Measurements from ENCODE around the gene LANCL1.
"Not testable (repeated sequence)": the region's sequence is repeated elsewhere in the genome, so short reads cannot be mapped to it uniquely, and the experiment has no call there.

The LANCL1 gene

DNA sequence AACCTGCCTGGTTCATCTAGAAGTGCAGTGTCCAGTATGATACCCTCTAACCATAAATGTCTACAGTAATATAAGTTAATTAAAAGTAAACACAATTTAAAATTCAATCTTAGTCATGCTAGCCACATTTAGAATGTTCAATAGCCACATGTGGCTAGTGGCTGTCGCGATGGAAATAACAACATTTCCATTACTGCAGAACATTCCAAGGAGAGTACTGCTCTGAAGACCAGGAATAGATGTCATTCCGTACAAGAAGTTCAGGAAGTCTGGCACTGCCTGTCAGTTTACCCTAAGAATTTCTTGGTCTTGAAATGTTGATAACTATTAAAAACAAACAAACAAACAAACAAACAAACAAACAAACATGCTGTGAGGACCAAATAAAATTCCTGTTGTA, 17.2 kb downstream of the LANCL1 start:
- no peak for DNase-seq (ENCODE audit: low read depth, low spot score)

DNA sequence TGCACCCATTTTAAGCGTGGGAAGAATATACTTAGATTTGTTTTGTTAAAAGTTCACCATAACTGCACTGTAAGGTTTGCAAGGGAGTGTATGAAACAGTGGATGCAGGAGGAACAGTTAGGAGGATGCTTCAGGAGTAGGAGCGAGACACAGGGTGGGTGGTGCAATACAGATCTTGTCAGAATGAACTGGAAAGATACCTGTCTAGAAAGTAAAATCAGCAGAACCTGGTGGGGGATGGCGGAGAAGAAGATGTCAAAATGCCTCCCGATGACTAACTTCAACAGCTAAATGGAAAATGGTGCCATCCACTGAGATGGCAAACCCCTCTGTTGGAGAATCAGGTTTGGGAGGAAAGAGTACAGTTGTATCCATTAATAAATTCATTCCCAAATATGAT, 18.2 kb downstream of the LANCL1 start:
- no peak for DNase-seq (ENCODE audit: low read depth, low spot score)

DNA sequence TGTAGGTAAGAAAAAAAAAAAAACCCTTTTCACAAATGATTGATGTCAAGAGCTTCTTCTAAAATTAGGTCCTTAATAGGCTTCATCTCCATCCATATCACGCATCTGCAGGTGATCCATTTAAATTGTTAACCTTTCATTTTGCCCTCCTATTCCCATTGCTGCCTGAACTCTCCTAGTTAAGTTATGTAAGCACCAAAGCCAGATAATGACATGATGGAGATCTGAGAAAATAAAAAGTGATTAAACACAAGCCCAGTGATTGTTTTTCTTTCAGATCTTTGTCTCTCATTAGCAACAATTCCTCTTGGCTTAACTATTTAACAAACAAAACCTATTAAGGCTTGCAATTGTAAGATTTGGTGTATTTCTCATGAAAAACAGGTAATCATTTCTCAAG, 20.0 kb downstream of the LANCL1 start:
- no peak for DNase-seq (ENCODE audit: low read depth, low spot score)

DNA sequence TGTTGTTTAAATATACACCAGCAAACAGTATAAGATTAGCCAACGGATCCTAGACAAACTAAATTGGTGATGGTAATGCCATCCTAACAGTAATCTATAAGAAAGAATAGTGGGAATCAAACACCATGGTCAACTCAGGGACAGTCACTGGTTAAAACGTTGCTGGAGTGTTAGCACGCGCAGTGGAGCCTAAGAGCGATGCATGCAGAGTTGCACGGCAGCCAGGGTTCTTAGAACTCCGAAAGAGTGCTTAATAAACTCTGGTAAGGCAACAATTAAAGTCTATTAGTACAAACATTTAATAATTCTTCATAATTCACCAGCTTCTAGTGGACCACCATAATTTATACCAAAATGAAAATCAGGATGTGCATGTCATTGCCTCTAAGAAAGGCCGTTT, 22.2 kb downstream of the LANCL1 start:
- DNase-seq (ENCODE audit: low read depth, low spot score): no peak

DNA sequence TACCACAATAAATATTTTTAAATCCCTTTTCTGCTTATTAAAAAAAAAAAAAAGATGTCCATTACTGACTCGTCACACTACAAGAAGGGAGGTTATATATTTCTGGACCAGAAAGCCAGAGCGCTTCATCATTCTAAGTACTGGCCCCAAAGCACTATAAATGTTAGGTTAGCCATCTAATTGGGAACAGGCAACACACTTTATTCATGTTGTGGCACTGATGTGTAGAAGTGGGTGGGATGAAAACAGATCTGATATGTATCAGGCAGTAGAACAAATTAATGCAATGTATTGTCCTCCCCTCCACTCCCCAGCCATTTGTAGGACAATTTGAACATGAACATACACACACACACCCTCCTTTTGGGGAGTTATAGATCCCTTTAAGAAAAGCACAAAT, 24.4 kb downstream of the LANCL1 start:
- no peak for DNase-seq (ENCODE audit: low read depth, low spot score)

DNA sequence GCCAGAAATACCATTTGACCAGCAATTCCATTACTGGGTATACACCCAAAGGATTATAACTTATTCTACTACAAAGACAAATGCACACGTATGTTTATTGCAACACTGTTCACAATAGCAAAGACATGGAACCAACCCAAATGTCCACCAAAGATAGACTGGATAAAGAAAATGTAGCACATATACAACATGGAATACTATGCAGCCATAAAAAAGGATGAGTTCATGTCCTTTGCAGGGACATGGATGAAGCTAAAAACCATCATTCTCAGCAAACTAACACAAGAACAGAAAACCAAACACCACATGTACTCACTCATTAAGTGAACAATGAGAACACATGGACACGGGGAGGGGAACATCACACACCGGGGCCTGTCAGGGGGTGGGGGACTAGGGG, 25.6 kb downstream of the LANCL1 start:
- not testable (repeated sequence) for DNase-seq (ENCODE audit: low read depth, low spot score)

DNA sequence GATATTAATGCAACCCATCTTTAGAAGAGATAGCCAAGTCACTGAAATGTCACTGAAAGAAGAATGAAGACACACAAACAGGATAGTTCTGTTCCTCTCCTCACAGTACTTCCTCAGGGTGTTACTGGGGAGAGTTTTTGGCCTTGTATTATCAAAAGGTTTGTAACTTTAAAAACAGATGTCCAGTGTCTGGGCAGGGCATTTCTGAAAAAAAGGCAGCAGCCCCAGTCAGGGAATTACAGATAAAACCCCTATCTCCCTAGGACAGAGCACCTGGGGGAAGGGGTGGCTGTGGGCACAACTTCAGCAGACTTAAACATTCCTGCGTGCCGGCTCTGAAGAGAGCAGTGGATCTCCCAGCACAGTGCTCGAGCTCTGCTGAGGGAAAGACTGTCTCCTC, 30.8 kb downstream of the LANCL1 start:
- DNase-seq (ENCODE audit: low read depth, low spot score): no peak

DNA sequence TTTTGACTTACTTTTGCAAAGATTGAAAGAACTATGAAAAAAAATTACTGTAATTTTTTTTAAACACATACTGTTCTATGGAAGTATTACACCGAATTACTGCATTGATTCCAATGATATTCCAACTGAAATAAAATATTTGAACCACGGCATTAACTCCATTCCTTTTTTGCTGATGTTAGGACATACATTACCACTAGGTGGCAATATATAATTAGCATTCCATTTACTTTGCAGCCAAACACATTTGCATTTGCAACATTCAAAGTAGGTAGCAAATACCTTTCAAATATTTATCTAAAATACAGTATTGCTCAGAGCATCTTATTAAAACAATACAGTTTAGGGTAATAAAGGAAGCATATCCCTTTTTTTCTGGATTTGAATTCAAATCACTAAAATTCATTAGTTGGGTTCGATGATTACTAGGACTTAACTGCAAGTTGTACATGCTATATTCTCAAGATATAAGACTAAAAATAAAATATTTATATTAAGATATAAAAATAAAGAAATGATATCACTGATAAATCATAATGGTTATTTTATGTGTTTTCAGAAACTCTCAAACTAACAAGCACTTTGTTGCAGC, 31.3 kb downstream of the LANCL1 start:
- DNase-seq (ENCODE audit: low read depth, low spot score): no peak

DNA sequence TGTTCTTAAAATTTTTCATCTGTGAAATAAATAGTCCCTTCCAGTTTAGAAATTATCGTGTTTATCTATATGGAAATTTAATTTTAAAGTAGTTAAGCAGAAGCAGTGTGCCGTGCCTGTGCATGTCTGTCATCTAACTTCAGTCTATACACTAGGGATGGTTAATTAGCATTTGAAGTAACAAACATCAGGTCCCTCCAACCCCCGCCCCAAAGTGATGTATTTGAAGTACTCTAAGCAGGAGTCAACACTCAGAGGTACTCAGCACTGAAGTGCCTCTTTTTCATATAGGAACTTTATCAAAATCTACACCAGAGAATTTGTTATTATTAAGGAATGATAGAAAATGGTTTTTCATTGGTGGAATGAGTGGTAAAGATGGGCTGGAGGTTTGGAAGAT, 33.0 kb downstream of the LANCL1 start:
- no peak for DNase-seq (ENCODE audit: low read depth, low spot score)

DNA sequence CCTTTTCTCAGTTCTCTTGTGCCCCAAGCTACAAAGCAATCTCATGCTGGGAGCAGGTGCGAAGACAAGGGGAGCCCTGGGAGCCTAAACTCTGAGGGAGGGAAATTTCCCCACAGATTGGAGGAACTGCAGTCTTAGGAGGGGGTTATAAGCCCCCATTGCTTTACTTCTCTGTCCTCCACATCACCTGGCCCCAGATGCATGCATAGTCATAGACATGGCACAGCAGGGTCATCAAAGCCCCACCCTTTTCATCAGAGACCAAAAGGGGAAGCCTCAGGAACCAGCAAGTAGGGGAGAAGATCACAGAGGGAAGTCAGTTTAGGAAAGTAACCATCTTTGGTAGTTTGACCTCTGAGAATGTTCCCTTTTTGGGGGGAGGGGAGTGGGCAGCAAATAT, 33.7 kb downstream of the LANCL1 start:
- DNase-seq (ENCODE audit: low read depth, low spot score): no peak

DNA sequence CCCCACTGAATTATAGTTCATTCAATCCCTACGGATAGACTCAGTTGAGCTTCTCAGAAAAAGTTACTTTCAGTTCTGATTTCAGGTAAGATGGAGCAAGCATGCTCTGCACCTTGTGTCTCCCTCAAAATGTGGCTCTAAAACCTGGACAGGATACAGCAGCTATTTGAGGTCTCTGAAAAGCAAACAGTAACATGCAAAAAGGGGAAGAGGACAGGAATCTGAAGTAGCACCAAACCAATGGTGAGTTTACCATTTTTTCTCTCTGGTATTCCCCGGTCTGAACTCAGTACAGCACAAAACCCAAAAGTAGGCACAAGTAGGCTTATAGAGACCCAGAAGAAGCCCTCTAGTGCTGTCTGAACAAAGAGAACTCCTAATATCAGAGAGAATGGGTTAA, 34.1 kb downstream of the LANCL1 start:
- DNase-seq (ENCODE audit: low read depth, low spot score): no peak

DNA sequence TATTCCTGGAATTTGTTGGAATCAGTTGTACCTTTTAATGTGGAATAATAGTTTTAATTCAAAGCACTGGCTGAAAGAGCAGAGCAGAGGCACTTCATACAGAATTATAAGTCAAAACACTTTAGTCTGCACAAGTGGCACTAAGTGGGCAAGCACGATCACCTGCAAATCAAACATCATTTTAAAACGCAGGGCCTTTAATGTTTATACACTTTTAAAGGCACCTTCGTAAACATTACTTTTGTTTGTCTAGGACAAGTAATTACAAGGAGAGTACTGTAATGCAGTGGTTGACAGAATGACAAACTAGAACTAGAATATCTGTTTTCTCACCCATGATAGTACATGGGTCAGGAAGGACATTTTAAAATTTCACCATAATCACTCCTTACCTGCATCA, 36.4 kb downstream of the LANCL1 start:
- no peak for DNase-seq (ENCODE audit: low read depth, low spot score)

DNA sequence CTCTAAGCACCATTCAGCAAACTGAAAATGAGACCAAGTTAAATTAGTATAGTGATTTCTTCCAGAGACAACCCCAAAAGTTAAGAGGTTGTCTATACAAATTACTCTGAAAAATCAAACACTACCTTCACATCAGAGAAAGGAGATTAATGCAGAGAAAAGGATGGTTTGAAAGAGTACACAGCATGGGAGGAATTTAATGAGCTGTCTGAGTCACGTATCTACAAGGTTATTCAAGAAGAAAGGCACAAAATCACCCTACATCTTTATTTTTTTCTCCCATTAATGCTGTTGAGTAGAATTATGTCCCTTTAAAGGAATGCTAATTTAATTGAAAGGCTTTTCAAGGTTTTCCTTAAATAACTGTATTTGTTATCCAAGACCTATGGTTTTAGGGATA, 41.1 kb downstream of the LANCL1 start:
- DNase-seq (ENCODE audit: low read depth, low spot score): no peak

DNA sequence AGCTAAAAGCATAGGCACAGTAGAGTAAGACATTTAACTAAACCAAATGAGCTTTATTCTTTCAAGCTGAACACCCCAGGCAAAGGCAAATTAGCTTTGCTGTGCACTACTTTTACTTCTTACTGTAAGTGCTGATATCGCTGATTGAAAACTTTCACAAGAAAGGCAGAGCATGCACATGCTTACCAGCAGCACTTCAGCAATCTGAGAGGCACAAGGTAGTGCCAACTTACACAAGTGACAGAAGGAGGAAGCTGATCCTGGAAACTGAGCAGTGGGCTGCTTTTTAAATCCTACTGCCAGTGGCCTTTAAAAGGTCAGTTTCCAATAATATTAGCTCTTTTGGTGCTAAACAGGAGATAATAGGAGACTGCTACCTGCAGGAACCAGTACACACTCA, 43.9 kb downstream of the LANCL1 start:
- no peak for DNase-seq (ENCODE audit: low read depth, low spot score)

DNA sequence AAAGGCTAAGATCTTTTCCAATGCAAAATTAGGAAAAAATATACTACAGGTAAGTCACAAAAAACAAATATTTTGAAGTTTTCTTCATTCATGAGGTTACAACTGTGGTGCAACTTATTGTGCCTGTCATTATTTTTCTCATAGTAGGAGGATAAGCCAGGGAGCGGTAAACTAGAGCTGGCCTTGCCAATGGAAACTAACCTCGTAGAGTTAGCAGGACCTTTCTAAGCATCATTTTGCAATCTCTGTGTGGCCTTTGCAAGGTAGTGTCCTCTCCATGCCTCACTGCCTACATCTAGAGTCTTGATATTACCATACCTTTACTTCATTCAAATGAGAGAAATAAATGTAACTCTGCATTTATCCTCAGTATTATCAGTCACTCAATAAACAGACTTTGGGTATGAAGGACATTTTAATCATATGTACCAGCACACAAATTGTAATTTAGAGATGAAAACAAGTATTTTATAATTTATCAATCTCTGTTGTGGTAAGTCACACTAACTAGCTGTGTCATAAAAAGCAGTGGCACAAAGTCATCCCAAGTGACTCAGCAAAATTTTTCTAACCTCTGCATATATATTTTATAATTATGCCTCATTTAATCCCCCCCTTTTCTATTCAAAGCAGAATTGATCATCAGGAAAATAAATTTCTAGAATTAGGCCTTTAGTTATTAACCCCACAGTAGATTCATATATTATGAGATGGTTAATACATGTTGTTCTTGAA, 47.0 kb downstream of the LANCL1 start:
- DNase-seq (ENCODE audit: low read depth, low spot score): no peak

DNA sequence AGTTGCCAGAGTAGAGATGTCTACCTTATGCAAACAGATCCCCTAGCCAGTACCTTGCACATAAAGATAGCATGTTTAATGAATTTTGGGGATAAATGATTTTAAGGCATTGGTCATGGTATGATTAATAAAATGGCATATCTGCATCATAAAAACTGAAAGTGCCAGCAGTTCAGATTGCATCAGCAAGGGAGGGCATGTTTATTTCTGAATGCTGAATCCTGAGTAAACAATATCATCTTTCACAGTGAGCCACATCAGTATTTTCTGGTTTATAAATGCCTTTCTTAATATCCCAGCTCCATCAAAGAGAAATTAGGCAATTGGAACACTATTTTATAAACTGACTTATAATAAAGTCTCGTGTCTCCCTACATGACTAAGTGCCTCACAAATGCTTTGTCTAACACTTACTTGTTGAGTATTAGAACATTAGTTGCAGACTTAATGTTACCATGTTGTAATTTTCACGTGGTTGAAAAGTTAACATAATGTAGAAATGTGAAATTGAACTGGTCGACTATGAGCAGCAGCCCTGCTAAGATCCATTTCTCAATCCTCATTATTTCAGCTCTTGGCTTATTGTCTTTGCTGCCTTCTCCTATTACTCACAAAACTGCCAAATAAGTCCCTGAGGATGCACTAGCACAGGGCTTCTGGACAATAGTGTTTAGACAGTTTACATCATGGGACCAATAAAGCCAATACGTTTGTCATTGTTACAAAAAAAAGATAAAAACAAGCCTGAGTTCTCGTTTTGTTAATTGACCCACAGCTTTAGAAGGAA, 48.0 kb downstream of the LANCL1 start:
- DNase-seq (ENCODE audit: low read depth, low spot score): no peak

DNA sequence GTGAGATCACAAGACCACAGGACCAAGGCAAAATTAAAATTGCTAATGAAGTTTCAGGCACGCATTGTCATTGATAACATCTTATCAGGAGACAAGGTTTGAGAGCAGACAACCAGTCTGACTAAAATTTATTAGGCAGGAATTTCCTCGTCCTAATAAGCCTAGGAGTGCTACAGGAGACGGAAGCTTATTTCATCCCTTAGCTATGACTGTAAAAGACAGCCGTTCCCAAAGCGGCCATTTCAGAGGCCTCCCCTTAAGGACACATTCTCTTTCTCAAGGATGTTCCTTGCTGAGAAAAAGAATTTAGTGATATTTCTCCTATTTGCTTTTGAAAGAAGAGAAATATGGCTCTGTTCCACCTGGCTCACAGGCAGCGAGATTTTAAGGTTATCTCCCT, 49.2 kb downstream of the LANCL1 start:
- not testable (repeated sequence) for DNase-seq (ENCODE audit: low read depth, low spot score)

DNA sequence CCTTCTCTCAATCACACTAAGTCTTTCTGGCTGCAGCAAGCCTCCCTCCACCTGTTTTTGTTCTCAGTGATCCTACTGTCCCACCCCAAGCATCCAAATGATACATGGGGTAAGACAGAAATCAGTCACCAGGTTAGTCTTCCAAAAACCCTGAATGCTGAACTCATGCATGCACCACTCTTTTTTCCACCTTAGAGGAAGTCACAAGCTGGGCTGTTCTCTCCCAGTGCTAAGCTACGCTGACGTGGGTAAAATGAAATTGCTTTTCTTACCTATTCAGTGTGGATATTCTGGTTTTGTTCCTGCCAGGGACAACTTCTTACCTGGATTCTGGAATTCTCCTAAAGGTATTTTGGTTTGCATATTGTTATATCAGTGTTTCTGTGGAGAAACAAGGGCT, 54.2 kb downstream of the LANCL1 start:
- no peak for DNase-seq (ENCODE audit: low read depth, low spot score)

DNA sequence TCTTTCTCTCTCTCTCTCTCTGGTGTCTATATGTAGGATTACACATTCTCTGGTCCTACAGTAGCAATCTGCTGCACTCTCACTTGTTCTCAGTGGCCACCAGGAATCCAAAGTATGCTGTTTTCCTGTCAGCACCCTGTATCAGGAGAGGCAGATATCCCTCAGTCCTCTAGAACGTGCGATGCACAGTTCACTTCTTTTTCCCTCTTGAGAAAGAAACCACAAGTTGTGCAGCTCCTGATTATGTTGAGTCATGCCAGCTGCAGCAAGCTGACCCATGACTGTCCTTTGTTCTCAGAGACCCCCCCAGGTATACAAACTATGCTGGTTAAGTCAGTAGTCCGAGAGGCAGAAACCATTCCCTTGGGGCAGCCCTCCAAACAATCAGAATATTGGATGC, 54.6 kb downstream of the LANCL1 start:
- DNase-seq (ENCODE audit: low read depth, low spot score): no peak

DNA sequence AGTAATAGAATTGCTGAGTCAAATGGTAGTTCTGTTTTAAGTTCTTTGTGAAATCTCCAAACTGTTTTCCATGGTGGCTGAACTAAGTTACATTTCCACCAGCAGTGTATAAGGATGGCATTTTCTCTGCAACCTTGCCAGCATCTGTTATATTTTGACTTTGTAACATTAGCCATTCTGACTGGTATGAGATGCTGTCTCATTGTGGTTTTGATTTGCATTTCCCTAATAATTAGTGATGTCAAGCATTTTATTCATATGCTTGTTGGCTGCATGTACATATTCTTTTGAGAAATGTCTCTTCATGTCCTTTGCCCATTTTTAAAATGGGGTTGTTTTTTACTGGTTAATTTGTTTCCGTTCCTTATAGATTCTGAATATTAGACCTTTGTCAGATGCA, 63.9 kb downstream of the LANCL1 start:
- DNase-seq (ENCODE audit: low read depth, low spot score): no peak

DNA sequence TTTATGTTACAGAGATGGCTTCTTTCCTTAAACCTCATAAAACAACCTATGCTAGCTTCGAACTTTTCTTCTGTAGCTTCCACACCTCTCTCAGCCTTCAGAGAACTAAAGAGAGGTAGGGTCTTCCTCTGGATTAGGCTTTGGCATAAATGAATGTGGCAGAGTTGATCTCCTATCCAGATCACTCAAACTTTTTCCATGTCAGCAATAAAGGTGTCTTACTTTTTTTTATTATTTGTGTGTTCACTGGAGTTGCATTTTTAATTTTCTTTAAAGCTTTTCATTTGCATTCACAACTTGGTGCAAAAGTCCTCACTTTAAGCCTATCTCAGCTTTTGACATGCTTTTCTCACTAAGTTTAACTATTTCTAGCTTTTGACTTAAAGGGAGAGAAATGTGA, 66.0 kb downstream of the LANCL1 start:
- no peak for DNase-seq (ENCODE audit: low read depth, low spot score)

DNA sequence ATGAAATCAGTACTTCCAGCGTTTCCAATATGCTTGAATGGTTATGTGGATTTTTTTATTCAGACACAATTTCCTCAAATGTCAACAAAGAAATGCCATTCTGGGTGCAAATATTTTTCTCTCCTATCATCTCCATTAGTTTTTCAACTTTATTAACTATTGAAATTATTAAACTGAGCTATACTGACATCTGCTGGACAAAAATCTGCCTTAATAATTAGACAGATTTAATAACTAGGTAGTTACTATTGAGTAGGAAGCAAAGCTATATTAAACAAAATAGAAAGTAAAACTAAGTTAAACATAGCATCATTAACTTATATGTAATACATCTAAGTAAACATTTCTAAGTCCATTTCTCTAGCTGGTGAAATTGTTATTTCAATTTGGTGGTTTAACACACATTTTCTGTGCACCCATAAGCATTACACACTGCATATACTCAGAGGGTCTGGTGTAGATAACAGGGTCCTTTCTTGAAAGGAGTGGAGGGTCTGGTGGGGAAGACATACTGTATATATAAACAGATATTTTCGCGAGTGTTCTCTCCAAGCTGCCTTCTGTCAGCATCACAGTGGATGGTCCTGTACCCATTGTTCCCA, 77.0 kb downstream of the LANCL1 start:
- DNase-seq (ENCODE audit: low read depth, low spot score): no peak

DNA sequence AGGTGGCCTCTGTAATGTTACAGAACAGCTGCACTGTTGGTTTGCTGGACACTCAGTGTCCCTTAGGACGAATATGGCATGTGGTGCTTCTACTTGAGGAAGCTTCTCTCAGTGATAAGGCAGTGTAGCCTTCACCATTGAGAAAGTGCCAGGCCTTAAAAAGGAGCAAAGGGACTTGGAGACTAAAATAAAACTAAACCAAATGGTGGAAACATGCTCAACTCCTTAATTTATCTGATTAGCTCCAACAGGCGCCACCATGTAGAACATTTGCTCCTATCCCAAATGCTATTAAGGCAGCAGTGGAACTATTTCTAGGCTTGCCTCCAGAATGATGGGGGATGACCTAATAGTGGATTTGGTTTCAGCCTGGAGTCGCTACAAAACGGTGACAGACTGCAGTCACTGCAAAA, 84.1 kb downstream of the LANCL1 start:
- DNase-seq (ENCODE audit: low read depth, low spot score): no peak

Measured in brain pericyte (primary cell).